ENCODE results near the gene CCM2. TPM values are rescaled to one million over a fixed set of nuclear protein-coding genes. Genes with fewer than 3 reads are reported as not detected.

The CCM2 gene
- total RNA-seq, 2 experiments from 2014 or later, result 48.8 to 52.8 TPM

- intact Hi-C loops (cut with DNase I, micrococcal nuclease), result no loop called here
- ChIA-PET CTCF (interaction anchor here (1.2 to 1.5 kb wide), 2 partner anchors 52 to 80 kb away, joined by 3 to 4 read pairs; no protein-coding TSS in a partner anchor), POLR2A (interaction anchor here (1.6 kb wide), 1 partner anchor 26 kb away, joined by 8 read pairs; no protein-coding TSS in a partner anchor)
- Histone ChIP-seq H3K27me3 (ENCODE audit: control insufficient read depth in 1 of 2, insufficient read depth in 2 of 2, low read length in 2 of 2) (no peaks in the 10 kb centered on the region), H3K4me1 (ENCODE audit: insufficient read depth, low read length) (peaks cover 39% of the 10 kb centered on the region), H3K36me3 (ENCODE audit: insufficient read depth, low read length) (peaks cover 59% of the 10 kb centered on the region), H3K27ac (ENCODE audit: low read depth in 1 of 2, low read length in 2 of 2) (no peak overlapping the region), H3K9me3 (ENCODE audit: control insufficient read depth in 1 of 2, insufficient read depth in 1 of 2, low read length in 2 of 2) (no peaks in the 10 kb centered on the region), H3K4me3 (ENCODE audit: low read length) (no peak overlapping the region)
- H3K27me3 Mint-ChIP-seq, result no peaks in the 10 kb centered on the region
- no peak for ATAC-seq (ENCODE audit: poor library complexity)
- no peaks in the 10 kb centered on the region for H3K9me3 Mint-ChIP-seq
- H3K27ac Mint-ChIP-seq, result peak overlapping the region; percentile 81
- H3K4me3 Mint-ChIP-seq, result no peak overlapping the region
- no peak for DNase-seq
- H3K36me3 Mint-ChIP-seq (ENCODE audit: low read depth), result peaks cover 91% of the 10 kb centered on the region
- no peak for TF ChIP-seq CTCF (IDR thresholded peaks at IDR 0.05)
- H3K4me1 Mint-ChIP-seq (ENCODE audit: low read depth), result peaks cover 72% of the 10 kb centered on the region
Observed at GRCh38 chr7:45053401-45053800, 53.4 kb downstream of the CCM2 start.

GRCh38 chr7:45053941-45054340 lies 53.9 kb downstream of the CCM2 start:
- Histone ChIP-seq H3K36me3 (ENCODE audit: insufficient read depth, low read length) (peaks cover 55% of the 10 kb centered on the region), H3K27ac (ENCODE audit: low read depth in 1 of 2, low read length in 2 of 2) (no peak overlapping the region), H3K27me3 (ENCODE audit: control insufficient read depth in 1 of 2, insufficient read depth in 2 of 2, low read length in 2 of 2) (no peaks in the 10 kb centered on the region), H3K9me3 (ENCODE audit: control insufficient read depth in 1 of 2, insufficient read depth in 1 of 2, low read length in 2 of 2) (no peaks in the 10 kb centered on the region), H3K4me1 (ENCODE audit: insufficient read depth, low read length) (peaks cover 37% of the 10 kb centered on the region), H3K4me3 (ENCODE audit: low read length) (no peak overlapping the region)
- DNase-seq (no peak), ATAC-seq (ENCODE audit: poor library complexity) (no peak)
- Mint-ChIP-seq H3K27ac (peak overlapping the region; percentile 81), H3K36me3 (ENCODE audit: low read depth) (peaks cover 89% of the 10 kb centered on the region), H3K27me3 (no peaks in the 10 kb centered on the region), H3K4me1 (ENCODE audit: low read depth) (peaks cover 75% of the 10 kb centered on the region), H3K4me3 (no peak overlapping the region), H3K9me3 (no peaks in the 10 kb centered on the region)
- intact Hi-C loops (cut with DNase I, micrococcal nuclease), result no loop called here
- no peak for TF ChIP-seq CTCF (IDR thresholded peaks at IDR 0.05)
- ChIA-PET CTCF (interaction anchor here (1.2 to 1.5 kb wide), 2 partner anchors 53 to 80 kb away, joined by 3 to 4 read pairs; no protein-coding TSS in a partner anchor), POLR2A (interaction anchor here (1.1 kb wide), 2 partner anchors 26 to 52 kb away, joined by 3 read pairs; no protein-coding TSS in a partner anchor)

- Mint-ChIP-seq H3K4me1 (ENCODE audit: low read depth) (peaks cover 78% of the 10 kb centered on the region), H3K9me3 (no peaks in the 10 kb centered on the region), H3K4me3 (no peak overlapping the region), H3K27me3 (no peaks in the 10 kb centered on the region), H3K36me3 (ENCODE audit: low read depth) (peaks cover 88% of the 10 kb centered on the region), H3K27ac (peak overlapping the region; percentile 81)
- no peak for ATAC-seq (ENCODE audit: poor library complexity)
- ChIA-PET POLR2A (interaction anchor here (1.1 kb wide), 2 partner anchors 27 to 53 kb away, joined by 3 read pairs; no protein-coding TSS in a partner anchor), CTCF (interaction anchor here (1.2 to 1.5 kb wide), 2 partner anchors 53 to 81 kb away, joined by 3 to 4 read pairs; no protein-coding TSS in a partner anchor)
- DNase-seq, result no peak
- Histone ChIP-seq H3K4me1 (ENCODE audit: insufficient read depth, low read length) (peaks cover 40% of the 10 kb centered on the region), H3K4me3 (ENCODE audit: low read length) (no peak overlapping the region), H3K27ac (ENCODE audit: low read depth in 1 of 2, low read length in 2 of 2) (no peak overlapping the region), H3K27me3 (ENCODE audit: control insufficient read depth in 1 of 2, insufficient read depth in 2 of 2, low read length in 2 of 2) (no peaks in the 10 kb centered on the region), H3K36me3 (ENCODE audit: insufficient read depth, low read length) (peaks cover 50% of the 10 kb centered on the region), H3K9me3 (ENCODE audit: control insufficient read depth in 1 of 2, insufficient read depth in 1 of 2, low read length in 2 of 2) (no peaks in the 10 kb centered on the region)
- TF ChIP-seq CTCF (IDR thresholded peaks at IDR 0.05), result no peak
- intact Hi-C loops (cut with DNase I, micrococcal nuclease), result no loop called here
Observed at GRCh38 chr7:45054442-45054841, 54.4 kb downstream of the CCM2 start.
